ENCODE measurements around the gene NAP1L1. TPM values are rescaled to one million over a fixed set of nuclear protein-coding genes. Genes with fewer than 3 reads are reported as not detected.
A peak's percentile ranks its signal among the peaks of the same experiment; 100 is the strongest.

NAP1L1 gene
- total RNA-seq, 1 donor = 203 TPM

DNA sequence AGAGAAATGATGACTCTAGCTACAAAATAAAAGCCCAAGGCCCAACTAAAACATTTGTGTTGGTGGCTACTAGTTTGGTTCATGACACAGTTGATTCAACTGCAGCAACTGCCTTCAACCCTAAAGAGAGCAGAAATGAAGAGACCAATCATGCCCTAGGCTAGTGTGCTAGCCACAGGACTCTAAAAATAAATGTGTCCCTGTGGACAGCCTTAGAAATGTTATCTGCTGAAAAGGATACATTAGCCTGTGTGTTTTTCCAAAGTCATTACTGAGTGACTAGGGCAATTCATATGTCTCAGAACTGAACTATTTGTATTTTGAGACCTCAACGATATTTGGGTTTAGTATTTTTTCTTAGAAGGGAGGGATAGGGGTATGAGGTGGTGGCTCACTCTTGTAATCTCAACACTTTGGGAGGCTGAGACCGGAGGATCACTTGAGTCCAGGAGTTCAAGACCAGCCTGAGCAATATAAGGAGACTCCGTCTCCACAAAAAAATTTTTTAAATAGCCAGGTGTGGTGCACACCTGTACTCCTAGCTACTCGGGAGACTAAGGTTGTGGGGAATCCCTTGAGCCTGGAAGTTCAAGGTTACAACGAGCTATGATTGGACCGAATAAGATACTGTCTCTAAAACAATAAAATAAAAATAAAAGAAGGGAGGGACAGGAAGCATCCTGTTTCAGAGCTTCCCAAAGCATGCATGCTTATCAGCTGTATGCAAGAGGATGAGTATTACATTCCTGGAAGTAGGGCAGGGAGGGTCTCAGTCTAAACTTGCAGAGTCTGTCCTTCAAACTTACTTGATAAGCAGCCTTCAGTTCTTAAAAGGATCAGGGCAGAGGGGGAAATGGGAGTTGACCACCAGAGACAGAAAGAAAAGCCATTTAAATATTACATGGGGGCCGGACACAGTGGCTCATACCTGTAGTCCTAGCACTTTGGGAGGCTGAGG, 29.6 kb upstream of the NAP1L1 start:
- no peaks in the 10 kb centered on the region for H3K36me3 ChIP-seq (ENCODE audit: insufficient read depth, low read length)
- no peak overlapping the region for H2AFZ ChIP-seq (ENCODE audit: low read length)
- no peaks in the 10 kb centered on the region for H3K79me2 ChIP-seq (ENCODE audit: insufficient read depth, low read length)
- TF ChIP-seq, protein P1, sequence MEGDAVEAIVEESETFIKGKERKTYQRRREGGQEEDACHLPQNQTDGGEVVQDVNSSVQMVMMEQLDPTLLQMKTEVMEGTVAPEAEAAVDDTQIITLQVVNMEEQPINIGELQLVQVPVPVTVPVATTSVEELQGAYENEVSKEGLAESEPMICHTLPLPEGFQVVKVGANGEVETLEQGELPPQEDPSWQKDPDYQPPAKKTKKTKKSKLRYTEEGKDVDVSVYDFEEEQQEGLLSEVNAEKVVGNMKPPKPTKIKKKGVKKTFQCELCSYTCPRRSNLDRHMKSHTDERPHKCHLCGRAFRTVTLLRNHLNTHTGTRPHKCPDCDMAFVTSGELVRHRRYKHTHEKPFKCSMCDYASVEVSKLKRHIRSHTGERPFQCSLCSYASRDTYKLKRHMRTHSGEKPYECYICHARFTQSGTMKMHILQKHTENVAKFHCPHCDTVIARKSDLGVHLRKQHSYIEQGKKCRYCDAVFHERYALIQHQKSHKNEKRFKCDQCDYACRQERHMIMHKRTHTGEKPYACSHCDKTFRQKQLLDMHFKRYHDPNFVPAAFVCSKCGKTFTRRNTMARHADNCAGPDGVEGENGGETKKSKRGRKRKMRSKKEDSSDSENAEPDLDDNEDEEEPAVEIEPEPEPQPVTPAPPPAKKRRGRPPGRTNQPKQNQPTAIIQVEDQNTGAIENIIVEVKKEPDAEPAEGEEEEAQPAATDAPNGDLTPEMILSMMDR (IDR thresholded peaks at IDR 0.05; ENCODE audit: extremely low read depth, low read depth, low read length) = no peak
- no peaks in the 10 kb centered on the region for H3K9me3 ChIP-seq (ENCODE audit: low read depth, low read length)
- no peak overlapping the region for H3K27ac ChIP-seq (ENCODE audit: low read depth, low read length)
- H4K20me1 ChIP-seq (ENCODE audit: insufficient read depth, low read length) = no peaks in the 10 kb centered on the region
- no peak overlapping the region for H3K4me3 ChIP-seq (ENCODE audit: insufficient read depth, low read length)
- peaks cover 10% of the 10 kb centered on the region for H3K4me1 ChIP-seq (ENCODE audit: insufficient read depth, low read length)
- DNase-seq (ENCODE audit: insufficient read length, low spot score, missing footprints) = peak; percentile 66
- no peak overlapping the region for H3K4me2 ChIP-seq (ENCODE audit: insufficient read depth, low read length)
- H3K27me3 ChIP-seq (ENCODE audit: insufficient read depth, low read length) = no peaks in the 10 kb centered on the region

DNA sequence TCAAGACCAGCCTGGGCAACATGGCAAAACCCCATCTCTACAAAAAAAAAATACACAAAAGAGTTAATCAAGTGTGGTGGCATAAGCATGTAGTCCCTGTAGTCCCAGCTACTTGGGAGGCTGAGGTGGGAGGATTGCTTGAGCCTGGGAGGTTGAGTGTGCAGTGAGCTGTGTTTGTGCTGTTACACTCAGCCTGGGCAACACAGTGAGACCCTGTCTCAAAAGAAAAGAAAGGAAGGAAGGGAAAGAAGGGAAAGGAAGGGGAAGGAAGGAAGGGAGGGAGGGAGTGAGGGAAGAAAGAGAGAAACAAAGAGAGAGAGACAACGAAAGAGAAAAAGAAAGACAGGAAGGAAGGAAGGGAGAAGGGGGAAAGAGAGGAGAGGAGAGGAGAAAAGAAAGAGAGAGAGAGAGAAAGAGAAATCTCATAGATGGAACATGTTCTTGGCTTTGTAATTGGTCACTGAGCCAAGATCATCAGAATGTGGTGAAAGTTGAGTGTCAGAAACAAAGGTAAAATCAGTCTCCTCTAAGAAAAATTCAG, 26.8 kb upstream of the NAP1L1 start:
- no peak for DNase-seq (ENCODE audit: insufficient read length, low spot score, missing footprints)
- Histone ChIP-seq H3K27ac (ENCODE audit: low read depth, low read length) (no peak overlapping the region), H3K9me3 (ENCODE audit: low read depth, low read length) (no peaks in the 10 kb centered on the region), H3K4me1 (ENCODE audit: insufficient read depth, low read length) (peaks cover 10% of the 10 kb centered on the region), H3K4me2 (ENCODE audit: insufficient read depth, low read length) (no peak overlapping the region), H3K79me2 (ENCODE audit: insufficient read depth, low read length) (no peaks in the 10 kb centered on the region), H3K27me3 (ENCODE audit: insufficient read depth, low read length) (no peaks in the 10 kb centered on the region), H2AFZ (ENCODE audit: low read length) (no peak overlapping the region), H3K4me3 (ENCODE audit: insufficient read depth, low read length) (no peak overlapping the region), H4K20me1 (ENCODE audit: insufficient read depth, low read length) (no peaks in the 10 kb centered on the region), H3K36me3 (ENCODE audit: insufficient read depth, low read length) (no peaks in the 10 kb centered on the region)
- TF ChIP-seq, protein P1 (IDR thresholded peaks at IDR 0.05; ENCODE audit: extremely low read depth, low read depth, low read length) = no peak

- no peaks in the 10 kb centered on the region for H3K9me3 ChIP-seq (ENCODE audit: low read depth, low read length)
- H3K27me3 ChIP-seq (ENCODE audit: insufficient read depth, low read length) = no peaks in the 10 kb centered on the region
- no peaks in the 10 kb centered on the region for H3K79me2 ChIP-seq (ENCODE audit: insufficient read depth, low read length)
- H4K20me1 ChIP-seq (ENCODE audit: insufficient read depth, low read length) = no peaks in the 10 kb centered on the region
- no peak overlapping the region for H3K27ac ChIP-seq (ENCODE audit: low read depth, low read length)
- H3K36me3 ChIP-seq (ENCODE audit: insufficient read depth, low read length) = no peaks in the 10 kb centered on the region
- DNase-seq (ENCODE audit: insufficient read length, low spot score, missing footprints) = no peak
- H3K4me3 ChIP-seq (ENCODE audit: insufficient read depth, low read length) = no peak overlapping the region
- TF ChIP-seq, protein P1 (IDR thresholded peaks at IDR 0.05; ENCODE audit: extremely low read depth, low read depth, low read length) = no peak
- no peak overlapping the region for H2AFZ ChIP-seq (ENCODE audit: low read length)
- peaks cover 10% of the 10 kb centered on the region for H3K4me1 ChIP-seq (ENCODE audit: insufficient read depth, low read length)
- no peak overlapping the region for H3K4me2 ChIP-seq (ENCODE audit: insufficient read depth, low read length)
Observed at GRCh38 chr12:76109879-76110278, 25.4 kb upstream of the NAP1L1 start.

DNA sequence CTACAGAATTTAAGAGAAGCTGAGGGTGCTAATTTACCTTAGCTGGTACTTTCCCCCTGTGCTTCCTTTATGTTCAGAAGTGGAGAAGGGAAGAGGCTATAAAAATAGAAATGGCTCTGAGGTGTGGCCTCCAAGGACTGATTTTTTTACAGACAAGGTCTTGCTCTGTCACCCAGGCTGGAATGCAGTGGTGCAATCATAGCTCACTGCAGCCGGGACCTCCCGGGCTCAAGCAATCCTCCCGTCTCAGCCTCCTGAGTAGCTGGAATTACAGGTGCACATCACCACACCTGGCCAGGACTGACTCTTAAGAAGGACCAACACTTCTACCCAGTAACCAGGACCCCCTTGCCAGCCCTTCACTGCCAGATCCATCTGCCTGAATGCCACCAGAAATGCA, 23.9 kb upstream of the NAP1L1 start:
- no peak for DNase-seq (ENCODE audit: insufficient read length, low spot score, missing footprints)
- no peak overlapping the region for H3K4me2 ChIP-seq (ENCODE audit: insufficient read depth, low read length)
- H4K20me1 ChIP-seq (ENCODE audit: insufficient read depth, low read length) = no peaks in the 10 kb centered on the region
- no peaks in the 10 kb centered on the region for H3K27me3 ChIP-seq (ENCODE audit: insufficient read depth, low read length)
- no peaks in the 10 kb centered on the region for H3K9me3 ChIP-seq (ENCODE audit: low read depth, low read length)
- no peaks in the 10 kb centered on the region for H3K79me2 ChIP-seq (ENCODE audit: insufficient read depth, low read length)
- no peaks in the 10 kb centered on the region for H3K36me3 ChIP-seq (ENCODE audit: insufficient read depth, low read length)
- H3K27ac ChIP-seq (ENCODE audit: low read depth, low read length) = no peak overlapping the region
- H3K4me1 ChIP-seq (ENCODE audit: insufficient read depth, low read length) = peaks cover 2% of the 10 kb centered on the region
- TF ChIP-seq, protein P1 (IDR thresholded peaks at IDR 0.05; ENCODE audit: extremely low read depth, low read depth, low read length) = no peak
- H2AFZ ChIP-seq (ENCODE audit: low read length) = no peak overlapping the region
- H3K4me3 ChIP-seq (ENCODE audit: insufficient read depth, low read length) = no peak overlapping the region

Measured in osteoblast (primary cell).